ENCODE measurements around the gene OR2S2.
"Not testable (repeated sequence)": the region's sequence is repeated elsewhere in the genome, so short reads cannot be mapped to it uniquely, and the experiment has no call there.

OR2S2 gene, protein sequence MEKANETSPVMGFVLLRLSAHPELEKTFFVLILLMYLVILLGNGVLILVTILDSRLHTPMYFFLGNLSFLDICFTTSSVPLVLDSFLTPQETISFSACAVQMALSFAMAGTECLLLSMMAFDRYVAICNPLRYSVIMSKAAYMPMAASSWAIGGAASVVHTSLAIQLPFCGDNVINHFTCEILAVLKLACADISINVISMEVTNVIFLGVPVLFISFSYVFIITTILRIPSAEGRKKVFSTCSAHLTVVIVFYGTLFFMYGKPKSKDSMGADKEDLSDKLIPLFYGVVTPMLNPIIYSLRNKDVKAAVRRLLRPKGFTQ

DNA sequence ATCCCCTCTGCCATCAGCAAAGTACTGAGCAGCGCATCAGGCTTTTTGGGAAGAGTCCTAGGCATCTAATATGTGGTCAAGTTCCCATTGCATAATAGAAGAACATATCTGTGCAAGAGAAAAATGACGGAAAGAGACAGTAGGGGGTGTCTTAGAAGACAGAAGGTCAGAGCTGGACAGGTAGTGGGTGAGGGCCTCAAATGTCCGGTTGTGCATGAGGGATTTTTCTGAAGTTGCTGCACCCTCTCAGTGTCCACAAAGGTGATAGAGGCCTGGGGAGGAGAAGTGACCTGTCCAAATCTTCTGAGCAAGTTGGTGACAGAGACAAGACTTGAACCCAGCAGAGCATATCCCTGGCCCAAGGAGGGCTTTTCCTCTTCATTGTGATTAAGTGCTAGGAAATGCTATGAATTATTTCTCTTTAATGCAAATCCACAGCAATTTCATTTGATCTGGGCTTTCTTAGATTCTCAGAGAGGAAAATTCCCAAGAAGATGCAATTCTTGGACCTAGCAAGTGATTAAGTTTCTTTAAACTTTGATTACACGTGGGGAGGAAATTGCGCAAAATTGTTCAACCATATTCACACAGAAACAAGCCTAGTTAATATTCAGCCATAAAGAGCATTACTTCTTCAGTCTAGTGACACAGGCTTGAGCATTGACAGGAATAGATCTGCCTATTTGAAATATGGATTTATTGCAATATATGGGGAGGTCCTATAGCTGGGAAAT, at the start of gene OR2S2:
Gene OR2S2, minus strand, starts transcription at position 51 of the 734 bp plus-strand sequence. CDS start 56 bp downstream, outside the sequence.
- no peak for DNase-seq

DNA sequence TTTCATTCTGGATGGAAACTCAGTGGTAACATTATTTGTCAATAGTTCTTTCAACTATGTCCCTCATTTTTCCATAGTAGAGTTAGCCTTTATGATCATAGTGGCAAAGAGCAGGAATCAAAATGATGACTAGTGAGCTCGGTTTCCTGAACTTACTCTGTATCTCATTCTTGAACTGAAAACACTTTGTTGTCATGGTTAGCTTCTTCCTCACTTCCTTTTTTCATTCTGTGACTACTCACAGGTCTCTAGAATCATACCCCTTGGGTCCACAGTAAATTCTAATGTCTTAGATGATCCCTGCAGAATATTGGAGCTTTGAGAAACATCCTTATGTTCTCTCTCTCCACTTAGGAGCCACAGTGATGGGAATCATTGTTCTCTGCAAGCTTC, 49.4 kb upstream of the OR2S2 start:
- no peak for DNase-seq

DNA sequence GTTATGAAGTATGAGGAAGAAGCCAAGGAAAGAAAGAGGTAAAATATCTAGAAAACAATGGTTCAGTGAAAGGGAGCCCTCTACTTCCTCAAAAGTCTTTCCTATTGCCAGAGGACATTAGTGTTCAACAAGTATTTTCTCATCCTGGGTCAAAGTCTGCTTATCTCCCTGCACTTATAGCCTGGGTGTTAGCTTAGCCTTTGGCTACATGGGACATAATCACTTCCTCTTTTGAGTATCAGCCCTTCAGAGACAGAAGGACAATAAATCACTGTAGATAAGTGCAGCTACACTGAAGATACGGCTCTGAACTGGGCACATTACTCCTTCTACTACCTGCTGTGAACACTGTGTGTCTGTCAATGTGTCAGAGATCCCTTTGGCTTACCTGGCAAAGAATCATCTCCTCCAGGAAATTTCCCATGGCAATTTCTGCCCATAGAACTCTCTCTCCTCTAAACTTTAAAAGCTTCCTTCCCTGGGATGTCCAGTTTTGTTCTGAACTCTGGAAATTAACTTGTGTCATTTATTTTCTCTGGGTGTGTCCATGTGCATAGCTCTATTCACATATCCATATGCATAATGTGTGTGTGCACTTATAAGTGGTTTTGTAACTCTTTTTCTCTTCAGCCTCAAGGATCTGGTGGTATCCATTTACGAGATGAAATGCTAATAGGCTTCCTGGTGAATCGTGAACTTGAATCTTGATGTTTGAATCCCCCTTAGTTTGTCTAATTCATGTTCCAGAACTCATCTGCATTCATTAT, 48.8 kb upstream of the OR2S2 start:
- DNase-seq = no peak

DNA sequence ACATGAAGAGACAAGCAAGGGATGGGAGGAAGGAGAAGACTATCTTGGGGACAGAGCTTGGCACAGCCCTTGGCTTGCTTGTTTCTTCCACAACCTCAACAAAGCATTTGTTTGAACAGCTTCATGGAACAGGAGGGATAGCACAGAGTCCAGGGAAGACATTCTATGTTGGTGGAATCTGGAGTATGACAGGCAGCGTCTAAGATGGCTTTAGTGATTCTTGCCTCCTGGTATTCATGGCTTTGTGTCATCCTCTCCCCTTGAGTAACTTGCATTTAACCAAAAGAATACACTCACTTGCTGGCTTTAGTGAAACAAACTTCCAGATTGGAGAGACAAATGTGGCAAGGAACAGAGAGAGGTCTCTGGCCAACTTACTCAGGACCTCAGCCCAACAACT, 47.9 kb upstream of the OR2S2 start:
- no peak for DNase-seq

GRCh38 chr9:35998333-35998732, 40.4 kb upstream of the OR2S2 start:
- no peak for DNase-seq

DNA sequence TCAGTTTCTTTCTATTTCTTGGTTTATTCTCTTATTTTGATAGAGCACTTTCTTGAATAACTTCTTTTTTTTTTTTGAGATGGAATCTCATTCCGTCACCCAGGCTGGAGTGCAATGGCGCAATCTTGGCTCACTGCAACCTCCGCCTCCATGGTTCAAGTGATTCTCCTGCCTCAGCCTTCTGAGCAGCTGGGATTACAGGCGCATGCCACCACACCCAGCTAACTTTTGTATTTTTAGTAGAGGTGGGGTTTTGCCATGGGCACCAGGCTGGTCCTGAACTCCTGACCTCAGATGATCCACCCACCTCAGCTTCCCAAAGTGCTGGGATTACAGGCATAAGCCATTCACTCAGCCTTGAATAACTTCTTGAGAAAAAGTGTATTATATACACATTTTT, 39.1 kb upstream of the OR2S2 start:
- not testable (repeated sequence) for DNase-seq

DNA sequence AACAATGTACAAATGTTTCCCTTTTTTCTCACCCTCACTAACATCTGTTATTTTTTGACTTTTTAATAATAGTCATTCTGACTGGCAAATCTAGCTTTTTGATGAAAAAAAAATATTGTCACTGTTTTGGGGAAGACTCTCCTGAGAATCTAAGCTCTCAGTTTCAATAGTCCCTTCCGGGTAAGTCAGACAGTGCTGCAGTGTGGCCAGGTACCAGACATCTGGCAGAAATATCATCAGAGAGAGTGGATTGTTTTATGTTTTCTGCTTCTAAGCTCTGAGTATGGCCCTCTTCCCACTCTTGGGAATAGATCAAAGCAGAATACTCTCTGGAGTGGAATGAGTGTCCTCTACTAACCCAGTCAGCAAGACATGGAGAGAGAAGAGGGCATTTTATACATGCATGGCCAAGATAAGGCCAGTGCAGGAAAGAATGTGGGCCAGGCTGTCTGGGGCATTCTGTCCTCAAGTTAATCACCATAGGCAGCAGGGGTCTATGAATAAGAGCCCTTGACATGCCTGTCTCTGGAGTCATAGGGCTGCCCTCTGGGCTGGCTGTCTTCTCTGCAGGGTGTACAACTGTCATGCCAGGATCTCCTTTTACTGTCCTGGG, 38.5 kb upstream of the OR2S2 start:
- no peak for DNase-seq

DNA sequence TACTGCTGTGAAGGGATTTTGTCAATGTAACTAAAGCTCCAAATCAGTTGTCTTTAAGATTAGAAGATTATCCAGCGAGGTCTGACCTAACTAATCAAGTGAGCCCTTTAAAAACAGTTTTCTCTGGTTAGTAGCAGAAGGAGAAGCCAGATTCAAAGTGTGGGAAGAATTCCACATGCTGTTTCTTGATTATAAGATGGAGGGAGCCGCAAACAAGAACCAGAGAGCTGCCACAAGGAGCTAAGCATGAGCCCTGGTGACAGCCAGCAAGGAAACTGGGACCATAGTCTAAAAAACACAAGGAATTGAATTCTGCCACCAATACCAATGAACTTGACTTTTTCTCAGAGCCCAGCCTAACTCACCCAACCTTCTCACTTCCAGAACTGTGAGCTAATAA, 37.0 kb upstream of the OR2S2 start:
- DNase-seq = no peak

- no peak for DNase-seq
Measured at GRCh38 chr9:35993976-35994720, 36.2 kb upstream of the OR2S2 start.

- DNase-seq = not testable (repeated sequence)
Measured at GRCh38 chr9:35993136-35993535, 35.2 kb upstream of the OR2S2 start.

GRCh38 chr9:35990155-35990554, 32.2 kb upstream of the OR2S2 start:
- no peak for DNase-seq

DNA sequence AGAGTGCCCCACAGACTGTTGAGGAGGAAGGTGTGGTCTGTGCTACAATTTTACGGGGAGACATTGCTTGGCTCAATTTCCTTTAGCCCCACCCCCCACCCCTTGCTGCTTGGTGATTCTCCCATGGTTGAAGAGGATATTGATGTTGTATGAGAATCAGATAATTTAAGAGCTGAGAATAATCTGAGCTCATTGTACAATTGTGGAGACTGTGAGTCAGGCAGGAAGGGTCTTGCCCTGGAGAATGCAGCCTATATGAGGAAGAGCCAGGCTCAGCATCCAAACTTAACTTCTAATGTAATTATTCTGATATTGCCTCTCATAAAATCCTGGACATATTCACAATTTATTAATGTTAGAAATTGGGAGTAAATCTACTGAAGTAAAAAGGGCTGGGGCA, 26.1 kb upstream of the OR2S2 start:
- DNase-seq = no peak

DNA sequence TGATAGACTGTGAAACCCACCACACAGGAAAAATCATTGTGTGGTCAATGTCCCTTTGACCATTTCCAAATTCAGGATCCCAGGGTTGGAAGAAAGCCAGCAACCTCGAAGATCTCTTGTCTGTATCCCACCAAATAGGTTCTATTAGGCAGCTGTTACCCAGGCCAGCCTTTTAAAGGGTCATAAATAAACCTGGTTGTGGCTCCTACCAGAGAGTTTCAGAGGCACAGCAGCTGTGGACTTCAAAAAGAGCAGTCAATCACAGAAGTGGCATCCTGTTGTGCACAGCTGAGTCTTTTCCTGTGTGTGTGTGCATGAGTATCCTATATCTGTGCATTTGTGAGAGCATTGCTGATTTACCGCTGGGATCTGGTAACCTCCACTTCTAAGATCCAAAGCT, 23.7 kb upstream of the OR2S2 start:
- DNase-seq = no peak

DNA sequence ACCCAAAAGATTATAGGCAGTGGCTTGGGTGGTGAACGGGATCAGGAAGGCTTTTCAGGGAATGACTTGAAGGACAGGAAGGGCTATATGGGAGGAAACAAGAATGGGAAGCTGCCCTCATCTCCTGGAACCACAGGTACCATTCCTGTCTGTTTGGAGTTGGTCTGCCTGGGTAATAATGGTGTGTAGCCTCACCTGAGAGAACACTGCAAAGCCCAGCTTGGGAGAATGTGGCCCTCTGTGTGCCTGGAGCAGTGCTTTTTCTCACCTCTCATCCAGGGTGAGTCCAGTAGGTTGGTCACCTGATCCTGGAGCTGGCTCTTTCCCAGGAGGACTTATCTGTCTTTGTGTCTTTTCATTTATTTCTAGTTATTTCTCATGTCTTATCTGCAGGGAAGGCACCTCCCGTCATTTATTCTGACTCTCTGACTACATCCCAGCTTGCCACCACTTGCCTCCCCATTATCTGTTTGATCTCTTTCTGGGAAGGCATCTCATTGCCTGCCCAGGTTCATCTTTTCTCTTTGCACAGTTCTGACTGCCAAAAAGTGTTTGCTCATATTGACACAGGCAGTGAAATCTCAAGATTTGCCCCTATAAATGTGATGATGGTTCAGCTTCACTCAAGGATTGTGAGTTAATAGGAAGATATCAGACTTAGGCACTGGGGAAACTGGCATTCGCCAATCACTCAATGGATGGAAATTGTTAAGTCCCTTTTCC, 22.5 kb upstream of the OR2S2 start:
- no peak for DNase-seq

- DNase-seq = no peak
Measured at GRCh38 chr9:35978792-35979191, 20.8 kb upstream of the OR2S2 start.

- DNase-seq = no peak
Measured at GRCh38 chr9:35976726-35977125, 18.8 kb upstream of the OR2S2 start.

DNA sequence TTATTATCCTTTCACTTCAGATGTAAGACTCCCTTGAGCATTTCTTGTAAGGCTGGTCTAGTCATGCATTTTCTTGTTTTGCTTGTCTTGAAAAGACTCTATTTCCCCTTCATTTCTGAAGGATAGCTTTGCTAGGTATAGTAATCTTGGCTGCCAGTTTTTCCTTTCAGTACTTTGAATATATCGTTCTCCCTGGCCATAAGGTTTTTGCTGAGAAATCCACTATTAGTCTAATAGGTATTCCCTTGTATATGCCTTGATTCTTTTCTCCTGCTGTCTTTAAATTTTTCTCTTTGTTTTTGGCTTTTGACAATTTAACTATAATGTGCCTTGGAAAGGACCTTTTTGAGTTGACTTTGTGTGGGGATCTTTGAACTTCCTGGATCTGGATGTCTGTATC, 16.8 kb upstream of the OR2S2 start:
- DNase-seq = no peak

DNA sequence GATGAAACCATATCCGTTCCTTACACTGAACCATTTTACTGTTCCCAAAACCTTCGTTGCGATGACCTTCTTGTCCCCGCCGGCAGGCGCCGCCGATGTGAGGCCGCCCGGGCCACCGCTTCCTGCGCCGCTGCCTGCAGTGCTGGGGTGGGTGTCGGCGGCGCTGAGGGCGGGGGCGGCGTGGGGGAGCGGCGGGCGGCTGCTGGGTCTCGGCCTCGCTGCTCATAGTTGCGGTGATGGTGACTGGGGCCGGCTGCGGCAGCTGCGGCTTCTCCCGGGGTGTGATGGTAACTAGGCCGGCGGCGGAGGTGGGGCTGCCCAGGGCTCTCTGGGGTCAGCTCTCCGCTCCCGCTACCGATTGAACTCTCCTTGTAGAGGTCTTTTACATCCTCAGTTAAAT, 14.1 kb upstream of the OR2S2 start:
- DNase-seq = peak; percentile 25 to 40

- no peak for DNase-seq
Measured at GRCh38 chr9:35967042-35967441, 9.1 kb upstream of the OR2S2 start.

GRCh38 chr9:35966433-35966832, 8.5 kb upstream of the OR2S2 start:
- no peak for DNase-seq

DNA sequence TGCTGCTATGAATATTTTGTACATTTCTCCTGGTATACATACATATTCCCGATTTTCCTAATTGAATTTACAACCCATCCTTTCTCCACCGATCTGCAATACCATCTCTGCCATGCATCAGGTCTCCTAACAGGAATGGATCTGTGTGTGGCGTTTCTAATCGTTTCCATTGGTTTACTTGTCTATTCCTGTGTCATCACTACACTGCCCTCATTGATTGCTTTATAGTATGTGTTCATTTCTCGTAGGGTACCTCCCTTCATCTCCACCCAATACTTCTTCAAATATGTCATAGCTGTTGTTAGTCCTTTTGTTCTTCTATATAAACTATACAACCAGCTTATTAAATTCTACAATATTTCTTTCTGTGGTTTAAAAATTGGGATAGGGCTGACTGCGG, 7.1 kb upstream of the OR2S2 start:
- DNase-seq = no peak

All from stimulated activated CD4-positive, alpha-beta T cell treated with anti-CD3 and anti-CD28 coated beads, Interleukin-4, amount 100 ng/mL, for 4 hours (primary cell).